GM06990 (cell line): Measurements from ENCODE around the gene PITRM1.
A peak's percentile ranks its signal among the peaks of the same experiment; 100 is the strongest.
"Not testable (repeated sequence)": the region's sequence is repeated elsewhere in the genome, so short reads cannot be mapped to it uniquely, and the experiment has no call there.

Experiments used
- DNase-seq: peaks from one replicate; pipeline ENCODE4 v3.0.0-alpha.2; 2011; ENCODE audit not compliant: insufficient read length; ENCODE audit errors: extremely low read depth
- H3K27me3 ChIP-seq: replicated peaks from 2 replicates; pipeline ENCODE4 v1.6.0; 2011; ENCODE audit warnings: low read length; ENCODE audit not compliant: control insufficient read depth, insufficient read depth
- H3K36me3 ChIP-seq: 2 replicates; pipeline ENCODE4 v1.5.1; 2011; ENCODE audit warnings: low read length; ENCODE audit not compliant: control insufficient read depth, insufficient read depth
- H3K4me3 ChIP-seq: replicated peaks from 2 replicates; pipeline ENCODE4 v1.5.1; 2011; ENCODE audit warnings: low read depth, mild to moderate bottlenecking, control low read depth, low read length
- TF ChIP-seq, protein P1 (sequence below): IDR thresholded peaks from 2 replicates; pipeline ENCODE4 v1.5.1; 2011; ENCODE audit warnings: low read length, control low read depth, mild to moderate bottlenecking, inconsistent platforms; ENCODE audit not compliant: insufficient read depth, poor library complexity, severe bottlenecking

PITRM1 gene, protein sequence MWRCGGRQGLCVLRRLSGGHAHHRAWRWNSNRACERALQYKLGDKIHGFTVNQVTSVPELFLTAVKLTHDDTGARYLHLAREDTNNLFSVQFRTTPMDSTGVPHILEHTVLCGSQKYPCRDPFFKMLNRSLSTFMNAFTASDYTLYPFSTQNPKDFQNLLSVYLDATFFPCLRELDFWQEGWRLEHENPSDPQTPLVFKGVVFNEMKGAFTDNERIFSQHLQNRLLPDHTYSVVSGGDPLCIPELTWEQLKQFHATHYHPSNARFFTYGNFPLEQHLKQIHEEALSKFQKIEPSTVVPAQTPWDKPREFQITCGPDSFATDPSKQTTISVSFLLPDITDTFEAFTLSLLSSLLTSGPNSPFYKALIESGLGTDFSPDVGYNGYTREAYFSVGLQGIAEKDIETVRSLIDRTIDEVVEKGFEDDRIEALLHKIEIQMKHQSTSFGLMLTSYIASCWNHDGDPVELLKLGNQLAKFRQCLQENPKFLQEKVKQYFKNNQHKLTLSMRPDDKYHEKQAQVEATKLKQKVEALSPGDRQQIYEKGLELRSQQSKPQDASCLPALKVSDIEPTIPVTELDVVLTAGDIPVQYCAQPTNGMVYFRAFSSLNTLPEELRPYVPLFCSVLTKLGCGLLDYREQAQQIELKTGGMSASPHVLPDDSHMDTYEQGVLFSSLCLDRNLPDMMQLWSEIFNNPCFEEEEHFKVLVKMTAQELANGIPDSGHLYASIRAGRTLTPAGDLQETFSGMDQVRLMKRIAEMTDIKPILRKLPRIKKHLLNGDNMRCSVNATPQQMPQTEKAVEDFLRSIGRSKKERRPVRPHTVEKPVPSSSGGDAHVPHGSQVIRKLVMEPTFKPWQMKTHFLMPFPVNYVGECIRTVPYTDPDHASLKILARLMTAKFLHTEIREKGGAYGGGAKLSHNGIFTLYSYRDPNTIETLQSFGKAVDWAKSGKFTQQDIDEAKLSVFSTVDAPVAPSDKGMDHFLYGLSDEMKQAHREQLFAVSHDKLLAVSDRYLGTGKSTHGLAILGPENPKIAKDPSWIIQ

DNA sequence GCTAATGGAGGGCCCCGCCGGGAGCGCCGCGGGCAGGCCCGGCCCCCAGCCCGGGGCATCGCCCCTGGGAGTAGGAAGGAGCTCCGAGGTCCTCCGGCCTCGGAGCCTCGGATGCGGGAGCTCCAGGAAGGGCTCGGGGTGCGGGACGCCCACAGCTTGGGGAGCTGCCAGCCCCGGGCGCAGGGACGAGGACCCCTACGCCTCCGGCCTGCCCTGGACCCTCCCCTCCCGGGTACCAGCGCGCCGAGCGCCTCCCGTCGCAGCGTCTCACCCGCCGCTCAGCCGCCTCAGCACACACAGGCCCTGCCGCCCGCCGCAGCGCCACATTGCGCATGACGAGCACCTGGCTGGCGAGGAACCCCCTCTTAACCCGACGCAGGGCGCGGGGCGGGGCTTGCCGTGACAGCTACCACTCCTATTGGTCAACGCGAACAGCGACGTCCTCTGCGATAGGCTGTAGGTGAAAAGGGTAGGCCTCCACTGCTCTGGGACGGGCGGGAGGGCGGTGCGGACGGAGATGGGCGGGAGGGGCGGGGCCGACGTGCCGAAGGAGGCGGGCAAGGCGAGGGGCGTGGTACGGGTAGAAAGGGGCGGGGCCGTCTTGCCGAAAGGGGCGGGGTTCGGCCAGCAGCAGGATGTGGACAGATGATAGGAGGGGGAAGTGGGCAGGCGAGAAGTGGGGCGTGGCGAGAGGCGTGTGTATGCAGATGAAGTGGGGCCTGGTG, at the start of gene PITRM1:
Gene PITRM1 (minus strand): TSS at position 337 of the 725 bp plus-strand sequence. CDS start 10 bp downstream, at position 327.
- TF ChIP-seq, protein P1, sequence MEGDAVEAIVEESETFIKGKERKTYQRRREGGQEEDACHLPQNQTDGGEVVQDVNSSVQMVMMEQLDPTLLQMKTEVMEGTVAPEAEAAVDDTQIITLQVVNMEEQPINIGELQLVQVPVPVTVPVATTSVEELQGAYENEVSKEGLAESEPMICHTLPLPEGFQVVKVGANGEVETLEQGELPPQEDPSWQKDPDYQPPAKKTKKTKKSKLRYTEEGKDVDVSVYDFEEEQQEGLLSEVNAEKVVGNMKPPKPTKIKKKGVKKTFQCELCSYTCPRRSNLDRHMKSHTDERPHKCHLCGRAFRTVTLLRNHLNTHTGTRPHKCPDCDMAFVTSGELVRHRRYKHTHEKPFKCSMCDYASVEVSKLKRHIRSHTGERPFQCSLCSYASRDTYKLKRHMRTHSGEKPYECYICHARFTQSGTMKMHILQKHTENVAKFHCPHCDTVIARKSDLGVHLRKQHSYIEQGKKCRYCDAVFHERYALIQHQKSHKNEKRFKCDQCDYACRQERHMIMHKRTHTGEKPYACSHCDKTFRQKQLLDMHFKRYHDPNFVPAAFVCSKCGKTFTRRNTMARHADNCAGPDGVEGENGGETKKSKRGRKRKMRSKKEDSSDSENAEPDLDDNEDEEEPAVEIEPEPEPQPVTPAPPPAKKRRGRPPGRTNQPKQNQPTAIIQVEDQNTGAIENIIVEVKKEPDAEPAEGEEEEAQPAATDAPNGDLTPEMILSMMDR: no peak
- DNase-seq: peak; percentile 99

DNA sequence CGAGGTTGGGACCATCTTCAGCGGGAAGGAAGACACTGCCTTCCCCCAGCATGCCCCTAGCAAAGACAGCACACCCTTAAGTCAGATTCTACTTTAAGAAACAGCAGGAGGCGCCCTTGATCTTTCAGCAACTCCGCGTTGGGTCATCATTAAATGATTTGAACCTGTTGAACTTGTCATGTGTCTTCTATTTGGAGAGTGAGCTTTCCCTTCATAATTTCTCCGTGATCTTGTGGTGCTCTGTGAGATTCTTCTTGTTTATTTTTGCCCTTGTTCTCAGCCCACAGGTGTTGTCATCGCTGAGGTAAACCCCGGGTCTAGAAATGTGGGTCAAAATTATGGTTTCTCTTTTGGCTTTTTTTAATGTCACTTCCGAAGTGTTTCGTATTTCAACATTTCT, 49.5 kb upstream of the PITRM1 start:
- no peak for DNase-seq

More for the DNA sequence above, at the start of gene PITRM1:
- Histone ChIP-seq H3K36me3 (peaks cover 6% of the 10 kb centered on the region), H3K4me3 (peak within 1 kb of the TSS; percentile 82), H3K27me3 (no peaks in the 10 kb centered on the region)

DNA sequence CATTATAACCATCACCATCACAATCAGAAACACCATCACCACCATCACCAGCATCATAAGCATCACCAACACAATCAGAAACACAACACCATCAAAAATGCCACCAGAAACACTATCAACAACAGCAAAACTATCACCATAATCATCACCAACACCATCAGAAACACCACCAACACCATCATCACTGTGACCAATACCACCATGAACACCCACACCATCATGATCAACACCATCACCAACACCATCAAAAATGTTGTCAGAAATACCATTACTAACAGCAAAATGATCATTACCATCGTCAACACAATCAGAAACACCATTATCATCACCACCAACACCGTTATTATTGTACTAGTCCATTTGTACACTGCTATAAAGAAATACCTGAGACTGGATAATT, 49.0 kb upstream of the PITRM1 start:
- not testable (repeated sequence) for H3K4me3 ChIP-seq, DNase-seq, H3K27me3 ChIP-seq, H3K36me3 ChIP-seq

More for the DNA sequence above, 49.5 kb upstream of the PITRM1 start:
- H3K36me3 ChIP-seq: no peaks in the 10 kb centered on the region
- TF ChIP-seq, protein P1: peak; percentile 10
- no peaks in the 10 kb centered on the region for H3K27me3 ChIP-seq
- H3K4me3 ChIP-seq: no peak overlapping the region

DNA sequence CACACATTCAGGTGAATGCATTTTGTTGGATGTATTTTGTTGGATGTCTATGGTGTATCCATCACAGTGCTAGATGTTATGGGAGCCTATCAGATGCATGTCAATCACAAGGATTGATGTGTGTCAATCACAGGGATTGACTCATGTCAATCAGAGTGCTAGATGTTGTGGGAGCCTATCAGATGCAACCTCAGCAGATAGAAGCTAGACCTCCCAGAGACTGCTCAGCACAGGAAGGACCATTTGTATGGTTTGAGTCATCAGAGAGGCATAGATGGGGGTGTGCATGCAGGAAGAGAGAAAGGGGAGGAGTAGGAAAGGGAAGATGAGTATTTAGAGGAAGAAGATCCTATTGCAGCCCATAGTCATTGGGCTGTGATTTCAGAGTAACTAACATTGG, 48.3 kb upstream of the PITRM1 start:
- no peak overlapping the region for H3K4me3 ChIP-seq
- TF ChIP-seq, protein P1: no peak
- DNase-seq: no peak
- H3K36me3 ChIP-seq: no peaks in the 10 kb centered on the region
- H3K27me3 ChIP-seq: no peaks in the 10 kb centered on the region

DNA sequence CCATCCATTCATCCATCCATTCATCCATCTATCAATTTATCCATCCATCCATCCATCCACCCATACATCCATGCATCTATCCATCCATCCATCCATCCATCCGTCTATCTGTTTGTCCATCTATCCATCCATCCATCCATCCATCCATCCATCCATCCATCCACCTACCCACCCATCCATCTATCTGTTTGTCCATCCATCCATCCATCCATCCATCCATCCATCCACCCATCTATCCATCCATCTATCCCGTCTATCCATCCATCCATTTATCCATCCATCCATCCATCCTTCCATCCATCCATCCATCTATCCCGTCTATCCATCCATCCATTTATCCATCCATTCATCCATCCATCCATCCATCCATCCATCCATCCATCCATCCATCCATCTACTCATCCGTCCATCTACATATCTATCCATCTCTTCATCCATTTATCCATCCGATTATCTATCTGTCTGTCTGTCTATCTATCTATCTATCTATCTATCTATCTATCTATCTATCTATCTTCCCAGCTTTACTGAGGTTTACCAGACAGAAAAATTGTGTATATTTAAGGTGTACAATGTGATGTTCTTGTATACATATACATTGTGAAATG, 46.5 kb upstream of the PITRM1 start:
- not testable (repeated sequence) for DNase-seq

DNA sequence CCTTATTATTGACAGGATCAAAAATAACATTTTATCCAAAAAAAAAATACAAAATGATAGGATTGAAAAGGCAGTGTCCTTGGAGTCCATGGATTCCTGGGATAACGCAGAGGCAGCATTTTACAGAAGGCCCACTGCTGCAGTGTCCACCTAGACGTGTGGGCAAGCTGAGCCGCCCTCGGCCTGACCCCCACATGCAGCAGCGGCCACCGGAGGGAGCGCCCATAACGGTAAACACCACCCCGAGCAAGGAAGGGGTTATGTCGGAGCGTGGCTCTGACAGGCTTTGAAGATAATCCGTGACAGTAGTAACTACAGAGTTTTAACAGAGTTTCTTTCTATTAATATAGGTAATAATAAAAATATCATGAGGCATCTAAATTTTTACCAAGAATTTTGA, 45.3 kb upstream of the PITRM1 start:
- H3K4me3 ChIP-seq: no peak overlapping the region
- no peaks in the 10 kb centered on the region for H3K36me3 ChIP-seq
- H3K27me3 ChIP-seq: no peaks in the 10 kb centered on the region
- TF ChIP-seq, protein P1: no peak
- DNase-seq: no peak

More for the DNA sequence above, 46.5 kb upstream of the PITRM1 start:
- not testable (repeated sequence) for H3K36me3 ChIP-seq, H3K4me3 ChIP-seq, H3K27me3 ChIP-seq
